Measurements from ENCODE around the gene SCN8A.

SCN8A gene

GRCh38 chr12:51722431-51722830 lies 131.4 kb downstream of the SCN8A start:
- DNase-seq = no peak

GRCh38 chr12:51726161-51726560 lies 135.1 kb downstream of the SCN8A start:
- no peak for DNase-seq

GRCh38 chr12:51726931-51727330 lies 135.9 kb downstream of the SCN8A start:
- DNase-seq = no peak

GRCh38 chr12:51729331-51729730 lies 138.3 kb downstream of the SCN8A start:
- DNase-seq = no peak

- no peak for DNase-seq
Observed at GRCh38 chr12:51730745-51731144, 139.7 kb downstream of the SCN8A start.

GRCh38 chr12:51740536-51740935 lies 149.5 kb downstream of the SCN8A start:
- no peak for DNase-seq

GRCh38 chr12:51744235-51744634 lies 153.2 kb downstream of the SCN8A start:
- no peak for DNase-seq

GRCh38 chr12:51744957-51745356 lies 153.9 kb downstream of the SCN8A start:
- DNase-seq = no peak

- DNase-seq = no peak
Observed at GRCh38 chr12:51746416-51746815, 155.4 kb downstream of the SCN8A start.

- no peak for DNase-seq
Observed at GRCh38 chr12:51748235-51748634, 157.2 kb downstream of the SCN8A start.

GRCh38 chr12:51749206-51749985 lies 158.4 kb downstream of the SCN8A start:
- DNase-seq = no peak

GRCh38 chr12:51749986-51750317 lies 158.9 kb downstream of the SCN8A start:
- no peak for DNase-seq

GRCh38 chr12:51751661-51752060 lies 160.6 kb downstream of the SCN8A start:
- no peak for DNase-seq

GRCh38 chr12:51752234-51752889 lies 161.3 kb downstream of the SCN8A start:
- DNase-seq = no peak

- DNase-seq = no peak
Observed at GRCh38 chr12:51753980-51754675, 163.1 kb downstream of the SCN8A start.

GRCh38 chr12:51755251-51755650 lies 164.2 kb downstream of the SCN8A start:
- DNase-seq = no peak

GRCh38 chr12:51759175-51759574 lies 168.1 kb downstream of the SCN8A start:
- no peak for DNase-seq

GRCh38 chr12:51759695-51760094 lies 168.7 kb downstream of the SCN8A start:
- DNase-seq = no peak

- DNase-seq = no peak
Observed at GRCh38 chr12:51760231-51760630, 169.2 kb downstream of the SCN8A start.

GRCh38 chr12:51763743-51764142 lies 172.7 kb downstream of the SCN8A start:
- no peak for DNase-seq

GRCh38 chr12:51766067-51766676 lies 175.1 kb downstream of the SCN8A start:
- DNase-seq = no peak

GRCh38 chr12:51771008-51771407 lies 180.0 kb downstream of the SCN8A start:
- no peak for DNase-seq

- DNase-seq = no peak
Observed at GRCh38 chr12:51773145-51773869, 182.3 kb downstream of the SCN8A start.
